ENCODE measurements around the gene DEFB126. TPM values are rescaled to one million over a fixed set of nuclear protein-coding genes. Genes with fewer than 3 reads are reported as not detected.

Gene DEFB126
- total RNA-seq, 4 donors from 2014 or later = not detected

DNA sequence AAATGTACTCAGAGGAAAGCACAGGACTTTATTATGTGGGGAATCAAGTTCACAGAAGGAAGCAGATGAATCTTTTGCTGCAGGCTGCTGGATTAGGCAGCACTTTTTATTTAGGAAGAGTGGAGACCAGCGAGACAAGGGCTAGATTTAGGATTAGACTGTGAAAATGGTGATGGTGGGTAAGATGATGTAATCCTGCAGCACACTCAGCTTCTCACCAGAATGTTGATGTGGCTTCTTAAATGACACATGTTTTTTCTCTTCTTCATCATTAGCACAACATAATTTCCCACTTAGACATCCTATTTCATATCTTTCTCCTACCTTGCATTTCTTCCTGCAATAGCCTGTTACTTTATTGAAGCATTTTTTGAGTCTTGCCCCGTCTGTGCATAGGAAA, 45.3 kb downstream of the DEFB126 start:
- no peak for TF ChIP-seq POLR2AphosphoS5 (IDR thresholded peaks at IDR 0.05)
- TF ChIP-seq EP300 (IDR thresholded peaks at IDR 0.05) = no peak
- no peak for DNase-seq (ENCODE audit: low spot score in 2 of 2)
- H3K9me3 ChIP-seq = no peaks in the 10 kb centered on the region
- H3K27me3 ChIP-seq = peaks cover 8% of the 10 kb centered on the region
- no peaks in the 10 kb centered on the region for H3K4me1 ChIP-seq
- H3K27ac ChIP-seq = no peak overlapping the region
- 57% methylated on average over 2 of the region's 2 CpGs for WGBS
- H3K4me3 ChIP-seq = no peak overlapping the region
- H3K36me3 ChIP-seq = no peaks in the 10 kb centered on the region

DNA sequence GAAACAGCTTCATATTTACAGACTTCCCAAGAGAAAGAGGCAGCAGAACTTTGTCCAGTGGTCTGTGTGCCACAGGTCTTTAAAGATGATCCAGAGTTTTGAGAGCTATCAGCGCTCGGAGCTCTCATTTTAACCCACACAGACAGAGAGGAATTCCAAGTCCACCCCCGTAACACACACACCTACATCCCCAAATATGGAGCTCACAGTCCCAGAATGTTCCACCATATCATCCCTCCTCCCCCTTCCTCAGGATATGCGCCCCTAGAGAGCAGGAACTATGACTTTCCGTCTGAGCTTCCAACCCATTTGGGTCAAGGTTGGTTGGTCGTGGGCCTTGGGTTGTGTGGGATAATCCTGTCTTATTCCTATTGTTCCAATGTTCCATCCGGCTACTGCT, 47.2 kb downstream of the DEFB126 start, which contains the start of gene DEFB128:
TSS of gene DEFB128 (minus strand) at position 101 of the 400 bp plus-strand sequence. CDS start at position 13, 88 bp downstream.
- no peak within 1 kb of the TSS for H3K27ac ChIP-seq
- peaks cover 8% of the 10 kb centered on the region for H3K27me3 ChIP-seq
- H3K4me3 ChIP-seq = no peak within 1 kb of the TSS
- H3K9me3 ChIP-seq = no peaks in the 10 kb centered on the region
- H3K36me3 ChIP-seq = no peaks in the 10 kb centered on the region
- TF ChIP-seq EP300 (IDR thresholded peaks at IDR 0.05) (no peak), POLR2A (IDR thresholded peaks at IDR 0.05) (no peak), POLR2AphosphoS5 (IDR thresholded peaks at IDR 0.05) (no peak)
- TF ChIP-seq, protein P1, sequence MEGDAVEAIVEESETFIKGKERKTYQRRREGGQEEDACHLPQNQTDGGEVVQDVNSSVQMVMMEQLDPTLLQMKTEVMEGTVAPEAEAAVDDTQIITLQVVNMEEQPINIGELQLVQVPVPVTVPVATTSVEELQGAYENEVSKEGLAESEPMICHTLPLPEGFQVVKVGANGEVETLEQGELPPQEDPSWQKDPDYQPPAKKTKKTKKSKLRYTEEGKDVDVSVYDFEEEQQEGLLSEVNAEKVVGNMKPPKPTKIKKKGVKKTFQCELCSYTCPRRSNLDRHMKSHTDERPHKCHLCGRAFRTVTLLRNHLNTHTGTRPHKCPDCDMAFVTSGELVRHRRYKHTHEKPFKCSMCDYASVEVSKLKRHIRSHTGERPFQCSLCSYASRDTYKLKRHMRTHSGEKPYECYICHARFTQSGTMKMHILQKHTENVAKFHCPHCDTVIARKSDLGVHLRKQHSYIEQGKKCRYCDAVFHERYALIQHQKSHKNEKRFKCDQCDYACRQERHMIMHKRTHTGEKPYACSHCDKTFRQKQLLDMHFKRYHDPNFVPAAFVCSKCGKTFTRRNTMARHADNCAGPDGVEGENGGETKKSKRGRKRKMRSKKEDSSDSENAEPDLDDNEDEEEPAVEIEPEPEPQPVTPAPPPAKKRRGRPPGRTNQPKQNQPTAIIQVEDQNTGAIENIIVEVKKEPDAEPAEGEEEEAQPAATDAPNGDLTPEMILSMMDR (IDR thresholded peaks at IDR 0.05) = no peak
- DNase-seq (ENCODE audit: low spot score in 2 of 2) = no peak
- 61% methylated on average over 7 of the region's 7 CpGs for whole genome bisulfite sequencing
- no peaks in the 10 kb centered on the region for H3K4me1 ChIP-seq

Other genes starting within 250 kb of the DEFB126 start
- not detected for gene DEFB125, start 54.9 kb upstream of the DEFB126 start, total RNA-seq
- not detected for gene DEFB127, start 14.9 kb downstream of the DEFB126 start, total RNA-seq
- gene DEFB128, start 47.1 kb downstream of the DEFB126 start, total RNA-seq = not detected
- gene DEFB129, start 84.7 kb downstream of the DEFB126 start, total RNA-seq = not detected
- under 1 TPM in 1 of 4 donors, not detected in 3; 0.34 TPM for gene DEFB132, start 115.1 kb downstream of the DEFB126 start, total RNA-seq
- gene C20orf96, start 148.2 kb downstream of the DEFB126 start, total RNA-seq = 1 to 10 TPM in 2 of 4 donors, under 1 TPM in 2; 0.91 to 5.1 (median 2.0) TPM
- gene ZCCHC3, start 155.0 kb downstream of the DEFB126 start, total RNA-seq = 10 to 100 TPM in 1 of 4 donors, 1 to 10 TPM in 3; 8.1 to 11.2 (median 8.8) TPM
- 1 to 10 TPM; 5.4 to 6.5 (median 5.9) TPM for gene SOX12, start 183.0 kb downstream of the DEFB126 start, total RNA-seq
- gene NRSN2, start 204.5 kb downstream of the DEFB126 start, total RNA-seq = 10 to 100 TPM in 3 of 4 donors, 1 to 10 TPM in 1; 8.1 to 11.4 (median 10.9) TPM
- 10 to 100 TPM; 14.3 to 30.7 (median 28.0) TPM for gene TRIB3, start 238.2 kb downstream of the DEFB126 start, total RNA-seq

All from suprapubic skin (tissue), 4 donors.